ENCODE data around the gene P2RX3. TPM values are rescaled to one million over a fixed set of nuclear protein-coding genes. Genes with fewer than 3 reads are reported as not detected.

P2RX3 gene
- total RNA-seq, 4 donors from 2014 or later = 0.69 TPM; not detected in 3

- 73 to 86% methylated on average over 3 to 4 of the region's 22 CpGs for WGBS, 2 donors (ENCODE audit: low coverage in 1 of 2)
- Histone ChIP-seq H3K9me3 (no peaks in the 10 kb centered on the region), H3K27ac (peak overlapping the region in 3 of 4 donors; percentile 97 to 98 (median 97)), H3K36me3 (peaks cover 3 to 56% of the 10 kb centered on the region in 2 donors), H3K27me3 (no peaks in the 10 kb centered on the region), H3K4me3 (peak overlapping the region in 1 of 2 donors; percentile 24), H3K4me1 (peaks cover 0 to 89% (median 64%) of the 10 kb centered on the region in 3 donors)
- TF ChIP-seq POLR2AphosphoS5 (IDR thresholded peaks at IDR 0.05) (no peak), POLR2A (IDR thresholded peaks at IDR 0.05) (no peak), CTCF (IDR thresholded peaks at IDR 0.05) (no peak), EP300 (IDR thresholded peaks at IDR 0.05) (no peak)
- ATAC-seq = no peak
These were observed 18.0 kb upstream of the P2RX3 start for GRCh38 chr11:57320067-57320718.

DNA sequence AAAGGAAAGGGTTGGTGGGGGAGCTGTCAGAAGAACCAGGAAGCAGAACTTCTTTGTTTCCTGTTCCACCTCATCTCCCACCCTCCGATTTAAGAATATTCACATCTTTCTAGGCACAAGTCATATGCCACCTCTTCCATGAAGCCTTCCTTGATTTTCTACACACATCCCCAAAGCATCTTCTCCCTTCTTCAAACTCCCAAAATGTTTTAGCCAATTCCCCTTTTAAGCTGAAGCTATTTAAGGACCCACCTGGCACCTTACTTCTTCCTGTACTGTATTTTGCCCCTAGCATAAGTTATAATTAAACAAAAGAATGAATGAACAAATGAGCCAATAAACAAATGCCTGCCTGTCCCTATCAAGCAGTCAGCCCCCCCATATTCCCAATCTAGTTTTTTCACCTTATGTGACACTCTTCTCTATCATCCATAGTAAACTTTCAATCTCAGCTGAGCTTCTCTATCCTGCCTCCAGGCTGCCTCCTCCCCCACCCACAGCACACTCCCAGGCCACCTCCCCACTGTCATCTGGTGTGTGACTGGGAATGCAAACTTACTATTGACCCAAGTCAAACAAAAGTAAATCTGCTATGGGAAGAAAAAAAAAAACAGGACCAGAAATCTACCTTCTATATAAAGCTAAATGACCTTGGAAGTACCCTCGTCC is 17.3 kb upstream of the P2RX3 start:
- ATAC-seq = no peak
- peaks cover 3 to 50% of the 10 kb centered on the region in 2 donors for H3K36me3 ChIP-seq
- peak overlapping the region in 3 of 4 donors; percentile 97 to 98 (median 97) for H3K27ac ChIP-seq
- H3K27me3 ChIP-seq = no peaks in the 10 kb centered on the region
- no peaks in the 10 kb centered on the region for H3K9me3 ChIP-seq
- 25 to 59% methylated on average over 1 to 2 of the region's 2 CpGs for WGBS, 2 donors (ENCODE audit: low coverage in 1 of 2)
- H3K4me3 ChIP-seq = peak overlapping the region in 1 of 2 donors; percentile 96
- no peak for TF ChIP-seq POLR2A (IDR thresholded peaks at IDR 0.05)
- no peak for TF ChIP-seq EP300 (IDR thresholded peaks at IDR 0.05)
- TF ChIP-seq POLR2AphosphoS5 (IDR thresholded peaks at IDR 0.05) = no peak
- no peak for TF ChIP-seq CTCF (IDR thresholded peaks at IDR 0.05)
- peaks cover 3 to 89% (median 62%) of the 10 kb centered on the region in 3 donors for H3K4me1 ChIP-seq

DNA sequence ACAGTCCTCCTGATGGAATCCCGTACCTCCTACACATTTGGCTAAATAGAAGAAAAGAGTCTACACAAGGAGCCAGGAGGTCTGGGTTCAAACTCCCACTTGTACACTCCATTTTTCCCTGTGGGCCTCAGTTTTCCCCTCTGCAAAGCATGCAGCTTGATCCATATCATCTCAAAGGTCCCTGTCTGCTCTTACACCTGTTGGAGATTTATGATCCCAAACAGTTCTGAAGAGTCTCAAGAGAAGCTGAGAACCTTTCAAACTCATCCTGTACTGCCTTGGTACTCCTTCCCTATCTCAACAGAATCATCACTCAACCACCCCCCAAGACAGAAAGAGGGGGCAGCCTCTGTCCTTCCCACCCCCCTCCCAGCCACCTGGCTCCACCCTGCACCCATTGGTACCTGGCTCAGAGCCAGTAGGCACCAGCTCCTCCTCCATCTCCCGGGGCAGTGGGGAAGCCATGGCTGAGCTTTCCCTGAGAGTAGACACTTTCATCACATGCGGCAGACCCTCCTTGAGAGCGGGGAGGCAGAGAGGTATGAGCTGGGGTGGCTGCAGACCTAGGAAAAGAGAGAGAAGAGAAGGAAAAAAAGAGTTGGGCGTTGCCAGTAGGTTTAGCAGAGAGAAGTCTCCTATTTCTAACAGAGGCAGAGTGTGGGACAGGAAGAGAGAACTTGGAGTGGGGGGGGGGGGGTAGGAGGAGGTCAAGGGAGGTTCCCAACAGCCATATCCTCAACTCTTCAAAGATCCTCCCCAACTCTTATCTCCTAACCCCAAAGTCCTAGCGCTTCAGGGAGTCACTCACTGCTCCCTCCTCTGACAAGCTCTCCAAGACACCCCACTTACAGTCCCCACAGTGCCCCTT is 16.5 kb upstream of the P2RX3 start:
- peak in 1 of 2 donors; percentile 1 for TF ChIP-seq POLR2A (IDR thresholded peaks at IDR 0.05)
- TF ChIP-seq CTCF (IDR thresholded peaks at IDR 0.05) = no peak
- no peak for ATAC-seq
- Histone ChIP-seq H3K27ac (peak overlapping the region; percentile 86 to 98 (median 97)), H3K9me3 (no peaks in the 10 kb centered on the region), H3K36me3 (peaks cover 3 to 50% of the 10 kb centered on the region in 2 donors), H3K4me1 (peaks cover 7 to 89% (median 61%) of the 10 kb centered on the region in 3 donors), H3K4me3 (peak overlapping the region; percentile 22 to 96), H3K27me3 (no peaks in the 10 kb centered on the region)
- WGBS, 2 donors (ENCODE audit: low coverage in 1 of 2) = 27 to 31% methylated on average over 4 of the region's 6 CpGs

- Histone ChIP-seq H3K27ac (peak overlapping the region; percentile 86 to 98 (median 97)), H3K9me3 (no peaks in the 10 kb centered on the region), H3K4me3 (peak overlapping the region; percentile 85 to 96), H3K27me3 (no peaks in the 10 kb centered on the region), H3K4me1 (peaks cover 7 to 85% (median 53%) of the 10 kb centered on the region in 3 donors), H3K36me3 (peaks cover 0 to 50% of the 10 kb centered on the region in 2 donors)
- 5 to 17% methylated on average over 4 to 7 of the region's 13 CpGs for WGBS, 2 donors (ENCODE audit: low coverage in 1 of 2)
- ATAC-seq = peak; percentile 80
- TF ChIP-seq POLR2A (IDR thresholded peaks at IDR 0.05) = peak; percentile 37 to 57
- TF ChIP-seq EP300 (IDR thresholded peaks at IDR 0.05) = no peak
- TF ChIP-seq POLR2AphosphoS5 (IDR thresholded peaks at IDR 0.05) = peak; percentile 89
- peak in 3 of 4 experiments; percentile 4 to 31 (median 19) for TF ChIP-seq CTCF (IDR thresholded peaks at IDR 0.05)
These were observed 15.6 kb upstream of the P2RX3 start for GRCh38 chr11:57322256-57323166.
